ENCODE measurements around the gene ZFYVE26.

The ZFYVE26 gene

DNA sequence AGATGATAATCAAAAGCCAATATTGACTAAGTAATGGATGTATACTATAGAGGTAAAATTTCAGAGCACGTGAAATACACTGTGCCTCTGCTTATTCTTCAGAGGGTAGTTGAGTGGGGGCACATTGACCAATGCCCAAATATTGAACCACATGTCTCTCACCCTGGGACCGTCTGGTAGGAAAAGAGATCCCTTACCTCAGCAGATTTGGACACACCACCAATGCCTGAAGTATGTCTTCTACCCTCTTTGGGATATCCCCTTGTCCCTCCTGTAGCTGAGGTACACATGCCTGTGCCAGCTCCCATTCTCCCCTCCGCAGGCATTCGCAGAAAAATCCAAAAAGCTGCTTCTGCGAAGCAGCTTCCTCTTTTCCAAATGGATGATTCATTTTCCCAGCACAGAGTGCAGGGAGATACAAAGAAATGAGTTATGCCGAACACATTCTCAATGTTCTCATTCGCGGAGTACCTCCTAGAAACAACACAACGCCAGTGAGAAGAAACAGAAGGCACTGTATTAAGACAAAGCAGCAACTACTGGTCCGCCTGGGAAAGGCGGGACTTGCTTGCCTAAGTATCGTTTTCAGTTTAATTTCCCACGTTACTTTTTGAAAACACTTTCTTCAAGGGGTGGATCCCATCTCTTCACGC lies 691 bp downstream of the ZFYVE26 start:
- no peak for DNase-seq

DNA sequence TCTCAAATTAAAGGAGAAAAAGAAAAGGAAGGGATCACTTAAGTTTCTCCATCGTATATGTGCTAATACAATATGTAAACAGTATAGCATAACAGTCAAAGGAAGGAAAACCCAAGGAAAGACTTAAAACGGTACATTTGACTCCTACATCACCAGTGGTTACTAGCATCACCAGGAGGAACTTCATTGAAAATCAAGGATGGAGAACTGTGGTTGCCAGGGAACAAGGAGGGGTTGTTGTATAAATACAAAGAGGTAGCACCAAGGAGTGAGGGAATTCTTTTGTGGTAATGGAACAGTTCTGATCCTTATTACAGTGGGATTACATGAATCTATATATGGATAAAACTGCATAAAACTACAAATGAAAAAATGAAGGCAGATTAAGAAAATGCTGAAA lies 1.6 kb downstream of the ZFYVE26 start:
- DNase-seq = no peak

GRCh38 chr14:67806246-67806645 lies 10.1 kb downstream of the ZFYVE26 start:
- DNase-seq = no peak

GRCh38 chr14:67800743-67801142 lies 15.6 kb downstream of the ZFYVE26 start:
- no peak for DNase-seq

DNA sequence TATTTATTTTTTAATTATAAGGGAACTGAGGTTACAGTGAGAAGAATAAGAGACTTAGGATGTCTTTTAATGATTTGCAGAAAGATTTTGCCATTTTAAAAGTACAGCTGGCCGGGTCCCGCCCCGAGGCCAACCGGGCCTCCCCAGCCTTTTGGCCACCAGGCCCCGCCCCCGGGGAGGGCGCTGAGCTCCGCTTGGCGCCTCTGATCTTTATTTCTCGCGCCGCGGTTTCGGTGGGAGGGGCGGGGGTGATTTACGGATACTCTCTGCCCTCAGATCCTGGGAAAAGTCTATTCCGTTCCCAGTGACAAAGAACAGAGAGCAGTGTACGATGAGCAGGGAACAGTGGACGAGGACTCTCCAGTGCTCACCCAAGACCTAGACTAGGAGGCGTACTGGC lies 17.7 kb downstream of the ZFYVE26 start:
- no peak for DNase-seq

GRCh38 chr14:67787673-67788072 lies 28.7 kb downstream of the ZFYVE26 start:
- DNase-seq = no peak

- DNase-seq = no peak
These were observed 30.9 kb downstream of the ZFYVE26 start for GRCh38 chr14:67785270-67786109.

- no peak for DNase-seq
These were observed 32.1 kb downstream of the ZFYVE26 start for GRCh38 chr14:67784244-67784823.

- no peak for DNase-seq
These were observed 34.3 kb downstream of the ZFYVE26 start for GRCh38 chr14:67782090-67782489.

DNA sequence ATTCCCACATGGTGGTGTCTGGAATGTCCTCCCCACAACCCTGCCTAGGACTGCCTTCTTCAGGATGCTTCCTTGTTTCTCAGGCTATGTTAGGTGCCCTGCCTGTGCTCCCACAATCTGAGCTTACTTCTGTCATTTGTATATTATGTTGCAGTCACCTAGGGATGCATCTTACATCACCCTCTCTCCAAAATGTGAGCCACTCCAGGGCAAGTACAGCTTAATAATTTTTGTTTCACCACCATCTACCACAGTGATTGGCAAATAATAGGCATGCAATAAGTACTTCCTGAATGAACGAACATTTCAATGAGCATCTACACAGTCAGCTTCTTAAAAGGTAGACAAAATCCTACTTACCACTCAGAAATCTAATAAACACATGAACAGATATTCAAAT lies 37.6 kb downstream of the ZFYVE26 start:
- DNase-seq = no peak

- DNase-seq = no peak
These were observed 39.6 kb downstream of the ZFYVE26 start for GRCh38 chr14:67776653-67777322.

GRCh38 chr14:67773844-67774377 lies 42.5 kb downstream of the ZFYVE26 start:
- no peak for DNase-seq

- DNase-seq = no peak
These were observed 48.2 kb downstream of the ZFYVE26 start for GRCh38 chr14:67768219-67768618.

DNA sequence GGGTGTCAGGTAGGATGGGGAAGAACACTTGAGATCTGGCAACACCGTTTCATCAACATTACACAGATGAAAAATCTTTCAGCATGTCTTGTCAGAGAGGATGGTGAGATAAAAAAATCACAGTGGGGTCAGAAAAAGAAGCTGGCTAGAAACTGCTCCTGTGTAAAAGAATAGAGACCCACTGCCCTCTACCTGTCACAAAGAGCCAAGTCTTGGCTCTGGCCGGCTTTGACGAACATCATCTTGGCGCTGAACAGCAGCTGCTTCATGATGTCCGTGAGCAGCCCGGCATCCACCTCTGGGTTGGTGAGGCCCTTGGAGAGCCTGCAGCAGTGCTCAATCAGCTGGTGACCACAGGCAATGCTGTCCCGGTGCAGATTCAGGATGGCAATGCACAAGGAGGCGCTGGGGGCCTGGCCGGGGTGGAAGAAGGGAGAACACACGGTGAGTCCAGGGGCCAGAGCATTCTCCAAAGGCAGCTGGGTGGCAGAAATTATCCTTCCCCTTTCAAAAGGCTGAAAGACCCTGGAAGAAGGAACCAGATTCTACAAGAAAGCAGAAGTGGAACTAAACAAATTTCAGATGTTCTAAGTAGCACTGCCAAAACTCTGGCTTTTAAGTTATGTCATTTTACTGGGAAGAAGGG lies 50.2 kb downstream of the ZFYVE26 start:
- DNase-seq = no peak

DNA sequence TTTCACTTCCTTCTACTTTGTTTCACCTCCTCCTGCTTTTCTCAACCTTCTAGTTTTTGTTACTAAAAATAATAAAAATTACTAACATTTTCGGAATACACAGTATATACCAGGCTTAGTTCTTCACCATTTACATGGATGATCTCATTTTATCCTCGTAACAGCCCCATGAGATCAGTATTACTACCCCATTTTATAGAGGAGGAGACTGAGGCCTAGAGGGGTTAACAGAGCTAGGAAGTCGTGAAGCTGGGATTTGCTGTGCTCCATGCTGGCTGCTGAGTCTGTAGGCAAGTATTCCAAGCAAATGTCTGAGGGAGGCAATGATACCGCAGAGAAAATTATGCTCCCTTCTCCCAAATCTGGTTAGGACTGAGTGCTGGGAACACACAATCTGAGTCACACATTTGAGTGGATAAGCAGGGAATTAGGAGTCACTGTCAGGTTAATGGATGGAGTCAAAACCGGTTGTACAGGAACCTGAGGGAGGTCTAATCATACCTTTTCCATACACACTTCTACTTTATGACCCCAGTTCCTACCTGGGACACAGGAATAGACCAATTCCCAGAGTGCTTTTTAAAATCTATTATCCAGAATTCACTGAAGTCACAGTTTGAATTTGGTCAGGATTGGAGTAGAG lies 51.1 kb downstream of the ZFYVE26 start:
- no peak for DNase-seq

GRCh38 chr14:67764496-67764895 lies 51.9 kb downstream of the ZFYVE26 start:
- DNase-seq = no peak

DNA sequence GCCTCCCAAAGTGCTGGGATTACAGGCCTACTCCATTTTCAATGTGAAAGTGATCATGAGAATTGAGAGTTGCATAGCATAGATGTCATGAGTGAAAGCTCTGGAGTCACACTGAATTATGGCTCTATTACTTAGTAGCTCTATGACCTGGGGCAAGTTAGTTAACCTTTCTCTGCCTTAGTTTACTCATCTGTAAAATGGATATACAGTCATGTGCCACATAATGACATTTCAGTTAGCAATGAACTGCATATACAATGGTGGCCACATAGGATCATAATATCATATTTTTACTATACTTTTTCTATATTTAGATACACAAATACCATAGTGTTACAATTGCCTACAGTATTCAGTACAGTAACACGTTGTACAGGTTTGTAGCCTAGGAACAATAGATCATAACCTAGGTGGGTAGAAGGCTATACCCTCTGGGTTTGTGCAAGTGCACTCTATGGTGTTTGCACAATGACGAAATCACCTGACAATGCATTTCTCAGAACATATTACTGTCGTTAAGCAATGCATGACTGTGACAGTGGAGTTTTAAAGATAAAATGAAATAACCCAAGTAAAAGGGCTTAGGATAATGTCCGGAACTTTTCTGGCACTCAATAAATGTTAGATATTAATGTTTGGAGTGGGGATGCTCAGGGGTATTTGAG lies 53.1 kb downstream of the ZFYVE26 start:
- DNase-seq = no peak

GRCh38 chr14:67762051-67762450 lies 54.3 kb downstream of the ZFYVE26 start:
- DNase-seq = no peak

DNA sequence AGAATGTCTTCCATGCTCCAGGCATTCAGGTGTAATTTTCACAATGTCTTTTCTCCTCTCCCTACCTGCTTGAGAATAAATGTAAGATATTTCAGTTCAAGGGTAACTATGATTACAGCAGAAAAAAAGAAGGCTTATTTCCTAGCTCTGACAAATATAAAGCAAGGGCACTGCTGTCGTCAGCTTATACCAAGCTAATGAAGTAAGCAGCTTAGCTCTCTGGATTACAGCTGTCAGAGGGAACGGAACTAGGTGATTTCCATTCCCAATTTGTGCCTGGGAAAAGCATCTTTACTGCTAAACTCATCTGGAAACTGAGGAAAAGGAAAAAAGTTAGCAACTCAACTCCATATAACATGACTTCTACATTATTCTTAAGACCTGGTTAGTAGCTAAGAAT lies 56.5 kb downstream of the ZFYVE26 start:
- DNase-seq = no peak

GRCh38 chr14:67757175-67757574 lies 59.2 kb downstream of the ZFYVE26 start:
- no peak for DNase-seq

- no peak for DNase-seq
These were observed 59.9 kb downstream of the ZFYVE26 start for GRCh38 chr14:67756496-67756895.

All from right forelimb (tissue), 1 donor.